Ectodermal cell (in vitro differentiated cells): Measurements from ENCODE around the gene NFATC3.

ENCODE experiments used
- H3K27ac ChIP-seq: 2 replicates; pipeline ENCODE4 v1.7.0; 2013; ENCODE audit warnings: mild to moderate bottlenecking, low read depth, low read length; ENCODE audit not compliant: insufficient read depth, poor library complexity, severe bottlenecking
- H3K27me3 ChIP-seq: 2 replicates; pipeline ENCODE4 v1.7.0; 2013; ENCODE audit warnings: mild to moderate bottlenecking, low read length; ENCODE audit not compliant: insufficient read depth, control insufficient read depth, poor library complexity, severe bottlenecking
- H3K36me3 ChIP-seq: one replicate; pipeline ENCODE4 v1.7.0; 2013; ENCODE audit warnings: low read length; ENCODE audit not compliant: control insufficient read depth, insufficient read depth
- H3K4me1 ChIP-seq: one replicate; pipeline ENCODE4 v1.7.0; 2013; ENCODE audit warnings: low read length; ENCODE audit not compliant: control insufficient read depth, insufficient read depth
- H3K4me3 ChIP-seq: 2 replicates; pipeline ENCODE4 v1.7.0; 2013; ENCODE audit warnings: low read depth, low read length, control low read depth; ENCODE audit not compliant: insufficient read depth
- H3K9me3 ChIP-seq: 2 replicates; pipeline ENCODE4 v1.7.0; 2013; ENCODE audit warnings: mild to moderate bottlenecking, low read length, moderate library complexity; ENCODE audit not compliant: control insufficient read depth
- WGBS, 2 experiments: methylation state at CpG; one replicate each; pipeline ENCODE4 v1.1.7; 2013; ENCODE audit warnings: missing lambda C conversion rate in 2 of 2; 5-methylcytosine and 5-hydroxymethylcytosine counted together

NFATC3 gene

GRCh38 chr16:68062910-68063393 lies 22.2 kb upstream of the NFATC3 start:
- H3K4me3 ChIP-seq = no peak overlapping the region
- no peaks in the 10 kb centered on the region for H3K36me3 ChIP-seq
- 96 to 97% methylated on average over 4 of the region's 4 CpGs for WGBS, 2 experiments

DNA sequence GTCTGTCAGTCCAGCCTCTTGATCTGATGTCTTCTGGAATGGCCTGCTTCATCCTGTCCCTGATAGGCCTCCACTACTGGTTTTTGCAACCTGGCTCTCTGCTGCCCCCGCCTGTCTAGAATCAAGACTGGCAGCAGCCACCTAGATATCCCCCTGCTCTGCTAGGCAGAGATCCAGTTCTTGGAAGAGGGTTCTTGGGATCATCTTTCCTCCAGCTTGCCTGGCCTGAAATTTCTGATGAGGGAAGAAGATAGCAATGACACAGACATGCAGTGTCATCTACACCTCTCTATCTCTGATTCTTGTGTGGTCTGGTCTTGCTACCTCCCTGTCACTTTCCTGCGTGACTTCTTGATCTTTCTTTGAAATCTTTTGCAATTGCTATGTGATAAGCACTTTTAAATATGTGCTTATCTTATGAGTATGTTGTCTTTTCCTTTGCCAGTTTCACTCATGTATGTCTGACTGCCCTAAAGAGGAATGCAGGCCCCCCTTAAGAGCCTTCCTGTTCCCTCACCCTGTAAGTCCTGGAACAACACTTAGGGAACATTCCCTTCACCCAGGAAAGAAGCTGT lies 20.3 kb upstream of the NFATC3 start:
- H3K4me3 ChIP-seq = no peak overlapping the region
- no peak overlapping the region for H3K27ac ChIP-seq
- H3K36me3 ChIP-seq = no peaks in the 10 kb centered on the region
- WGBS, 2 experiments = 44 to 49% methylated on average over 2 of the region's 2 CpGs
- H3K4me1 ChIP-seq = no peaks in the 10 kb centered on the region
- H3K27me3 ChIP-seq = no peaks in the 10 kb centered on the region
- H3K9me3 ChIP-seq = no peaks in the 10 kb centered on the region

More at GRCh38 chr16:68062910-68063393, 22.2 kb upstream of the NFATC3 start:
- Histone ChIP-seq H3K27ac (no peak overlapping the region), H3K27me3 (no peaks in the 10 kb centered on the region), H3K4me1 (no peaks in the 10 kb centered on the region), H3K9me3 (no peaks in the 10 kb centered on the region)

DNA sequence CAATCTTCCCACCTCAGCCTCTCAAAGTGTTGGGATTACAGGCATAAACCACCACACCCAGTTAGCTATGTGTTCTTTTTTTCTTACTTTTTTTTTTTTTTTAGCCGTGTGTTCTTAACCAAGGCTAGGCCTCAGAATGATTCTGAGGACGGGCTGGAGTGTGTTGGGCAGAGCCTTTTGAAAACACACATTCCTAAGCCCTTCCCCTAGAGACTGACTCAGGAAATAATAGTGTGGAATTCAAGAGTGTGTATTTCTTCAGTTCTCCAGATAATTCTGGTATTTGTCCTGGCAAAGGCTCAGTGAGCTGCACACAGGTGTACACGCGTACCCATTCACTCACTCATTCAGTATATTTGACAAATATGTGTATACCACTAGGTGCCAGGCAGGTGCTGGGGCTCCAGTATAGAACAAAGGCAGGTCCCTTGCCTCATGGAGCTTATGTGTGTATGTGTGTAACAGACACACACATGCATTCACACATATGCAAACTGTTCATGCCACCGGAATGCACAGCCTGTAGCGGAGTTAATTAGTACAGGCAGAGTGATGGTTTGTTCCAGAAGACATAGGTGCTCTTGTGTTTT lies 19.4 kb upstream of the NFATC3 start:
- Histone ChIP-seq H3K27me3 (no peaks in the 10 kb centered on the region), H3K9me3 (no peaks in the 10 kb centered on the region), H3K27ac (no peak overlapping the region), H3K4me3 (no peak overlapping the region), H3K36me3 (no peaks in the 10 kb centered on the region), H3K4me1 (no peaks in the 10 kb centered on the region)
- WGBS, 2 experiments = 72 to 77% methylated on average over 5 to 6 of the region's 6 CpGs

GRCh38 chr16:68066763-68067162 lies 18.4 kb upstream of the NFATC3 start:
- Histone ChIP-seq H3K27ac (no peak overlapping the region), H3K36me3 (peaks cover 4% of the 10 kb centered on the region)
- 100% methylated on average over 1 of the region's 1 CpG; no CpG with 5 or more reads in 1 of the 2 experiments for WGBS, 2 experiments

DNA sequence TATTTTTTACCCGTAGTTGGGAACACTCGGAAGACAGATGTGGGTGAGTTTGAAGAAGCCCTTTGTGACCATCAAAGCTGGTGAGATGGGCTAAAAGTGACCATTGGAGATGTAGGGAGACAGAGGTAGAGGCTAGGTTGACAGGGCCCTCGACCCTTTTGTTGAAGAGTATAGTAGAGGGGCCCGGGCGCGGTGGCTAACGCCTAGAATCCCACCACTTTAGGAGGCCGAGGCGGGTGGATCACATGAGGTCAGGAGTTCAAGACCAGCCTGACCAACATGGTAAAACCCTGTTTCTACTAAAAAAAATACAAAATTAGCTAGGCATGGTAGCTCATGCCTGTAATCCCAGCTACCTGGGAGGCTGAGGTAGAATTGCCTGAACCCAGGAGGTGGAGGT lies 16.2 kb upstream of the NFATC3 start:
- no peaks in the 10 kb centered on the region for H3K4me1 ChIP-seq
- H3K36me3 ChIP-seq = peaks cover 12% of the 10 kb centered on the region
- H3K4me3 ChIP-seq = no peak overlapping the region
- WGBS, 2 experiments = 95 to 96% methylated on average over 9 of the region's 9 CpGs
- no peaks in the 10 kb centered on the region for H3K27me3 ChIP-seq
- no peaks in the 10 kb centered on the region for H3K9me3 ChIP-seq
- H3K27ac ChIP-seq = no peak overlapping the region

More at GRCh38 chr16:68066763-68067162, 18.4 kb upstream of the NFATC3 start:
- Histone ChIP-seq H3K4me1 (no peaks in the 10 kb centered on the region), H3K4me3 (no peak overlapping the region), H3K9me3 (no peaks in the 10 kb centered on the region), H3K27me3 (no peaks in the 10 kb centered on the region)

DNA sequence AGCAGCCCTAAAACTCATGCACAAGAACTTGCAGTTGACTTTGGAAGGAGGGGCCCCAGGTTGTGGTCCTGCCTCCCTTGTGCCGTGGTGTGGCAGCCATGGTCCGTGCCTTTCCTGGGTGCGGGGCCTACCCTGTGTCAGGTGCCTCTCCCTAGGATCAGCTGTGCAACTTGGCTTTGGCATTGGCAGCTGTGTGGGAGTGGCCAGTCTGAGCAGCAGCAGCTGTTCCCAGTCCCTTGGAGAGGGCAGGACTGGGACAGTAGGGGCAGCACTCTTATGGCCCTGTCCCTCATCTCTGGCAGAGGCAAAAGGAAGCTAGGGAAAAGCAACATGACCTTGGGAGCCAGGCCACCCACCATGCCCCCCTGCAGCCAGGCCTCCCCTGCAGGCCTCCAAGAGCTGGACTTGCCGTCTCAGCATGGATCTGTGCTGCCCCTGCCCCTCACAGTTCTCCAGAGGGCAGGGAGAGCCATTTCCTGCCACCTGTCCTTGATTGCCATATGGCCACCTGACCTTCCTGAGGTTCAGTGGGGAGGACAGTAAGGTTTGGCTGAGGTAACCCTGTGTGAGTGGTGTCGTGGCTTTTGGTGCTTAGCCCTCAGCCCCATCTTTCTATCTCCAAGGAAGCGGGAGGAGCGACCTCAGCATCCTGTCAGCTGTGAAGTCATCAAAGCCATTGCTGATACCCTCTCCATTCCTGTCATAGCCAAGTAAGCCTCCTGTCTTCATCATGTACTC lies 15.5 kb upstream of the NFATC3 start:
- H3K36me3 ChIP-seq = peaks cover 18% of the 10 kb centered on the region
- no peaks in the 10 kb centered on the region for H3K9me3 ChIP-seq
- H3K27me3 ChIP-seq = no peaks in the 10 kb centered on the region
- no peaks in the 10 kb centered on the region for H3K4me1 ChIP-seq
- 94 to 98% methylated on average over 7 of the region's 7 CpGs for WGBS, 2 experiments
- H3K27ac ChIP-seq = no peak overlapping the region
- no peak overlapping the region for H3K4me3 ChIP-seq

DNA sequence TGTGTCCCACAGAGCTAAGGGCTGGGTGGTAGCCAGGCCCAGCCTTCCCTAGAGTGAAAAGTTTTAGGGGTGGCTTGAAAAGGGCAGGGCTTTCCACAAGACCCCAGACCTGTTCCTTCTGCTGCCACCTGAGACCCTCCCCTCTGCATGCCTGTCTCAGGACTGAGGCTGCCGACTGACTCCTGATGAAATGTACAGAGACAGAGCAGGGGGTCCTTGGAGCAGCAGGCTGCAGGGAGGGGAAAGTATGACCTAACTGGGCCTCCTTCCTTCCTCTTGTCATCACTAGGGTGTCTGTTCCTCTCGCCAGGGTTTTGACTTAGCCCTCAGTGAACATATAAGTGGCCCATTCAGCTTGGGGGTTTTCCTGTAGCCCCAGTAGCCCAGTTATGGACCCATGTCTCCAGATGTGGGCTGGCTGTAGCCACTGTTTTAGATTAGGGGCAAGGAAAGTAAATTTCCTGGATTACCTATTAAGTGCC lies 14.9 kb upstream of the NFATC3 start:
- WGBS, 2 experiments = 90 to 93% methylated on average over 2 of the region's 2 CpGs
- Histone ChIP-seq H3K27ac (no peak overlapping the region), H3K9me3 (no peaks in the 10 kb centered on the region), H3K27me3 (no peaks in the 10 kb centered on the region), H3K36me3 (peaks cover 18% of the 10 kb centered on the region), H3K4me3 (no peak overlapping the region), H3K4me1 (no peaks in the 10 kb centered on the region)

DNA sequence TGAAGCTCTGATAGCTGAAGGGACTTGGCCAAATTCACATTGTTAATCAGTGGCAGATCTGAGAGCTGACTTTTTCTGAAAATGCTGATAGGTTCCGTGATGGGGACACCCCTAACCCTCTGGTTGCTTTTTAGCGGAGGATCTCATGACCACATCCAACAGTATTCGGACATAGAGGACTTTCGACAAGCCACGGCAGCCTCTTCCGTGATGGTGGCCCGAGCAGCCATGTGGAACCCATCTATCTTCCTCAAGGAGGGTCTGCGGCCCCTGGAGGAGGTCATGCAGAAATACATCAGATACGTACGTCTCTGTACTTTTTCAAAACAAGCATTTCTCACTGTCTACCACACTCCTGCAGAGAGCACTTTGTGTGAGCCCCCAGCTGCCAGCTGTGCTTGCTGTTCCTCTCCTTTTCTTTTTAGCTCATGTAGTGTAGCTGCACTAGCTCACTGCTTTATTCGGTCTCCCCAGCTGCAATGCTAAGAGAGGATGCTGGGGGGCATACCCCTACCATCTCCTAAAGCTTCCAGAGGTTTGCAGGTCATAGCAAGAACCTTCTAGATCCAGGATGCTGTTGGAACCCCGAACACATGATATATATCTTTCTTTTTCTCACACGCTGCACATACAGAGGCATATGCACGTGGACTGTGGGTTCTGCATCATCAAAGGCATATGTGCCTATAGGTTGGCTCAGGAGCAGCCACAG lies 14.2 kb upstream of the NFATC3 start:
- Histone ChIP-seq H3K9me3 (no peaks in the 10 kb centered on the region), H3K27me3 (no peaks in the 10 kb centered on the region), H3K36me3 (peaks cover 24% of the 10 kb centered on the region), H3K4me3 (no peak overlapping the region), H3K27ac (no peak overlapping the region), H3K4me1 (no peaks in the 10 kb centered on the region)
- WGBS, 2 experiments = 93% methylated on average over 14 of the region's 14 CpGs

- WGBS, 2 experiments = 93 to 100% methylated on average over 1 of the region's 1 CpG
- H3K27me3 ChIP-seq = no peaks in the 10 kb centered on the region
- H3K27ac ChIP-seq = no peak overlapping the region
- no peak overlapping the region for H3K4me3 ChIP-seq
- no peaks in the 10 kb centered on the region for H3K9me3 ChIP-seq
- peaks cover 29% of the 10 kb centered on the region for H3K36me3 ChIP-seq
- no peaks in the 10 kb centered on the region for H3K4me1 ChIP-seq
These were observed 13.7 kb upstream of the NFATC3 start for GRCh38 chr16:68071518-68071901.
